OCI-LY3 (cell line): ENCODE results near the gene MBD3L2.

Source experiments
- EZH2phosphoT487 ChIP-seq: fragments of 200-600 bp; shearing (Covaris generic); IDR thresholded peaks from 2 replicates; pipeline ENCODE4 v1.6.1; 2018; ENCODE audit warnings: antibody characterized with exemption, mixed run types, low read depth
- TF ChIP-seq, protein P1 (sequence below): fragments of 200-600, 300-600 bp; sonication (generic); IDR thresholded peaks from 2 replicates; pipeline ENCODE4 v1.5.1; 2014; ENCODE audit warnings: antibody characterized with exemption, low read length, low read depth

DNA sequence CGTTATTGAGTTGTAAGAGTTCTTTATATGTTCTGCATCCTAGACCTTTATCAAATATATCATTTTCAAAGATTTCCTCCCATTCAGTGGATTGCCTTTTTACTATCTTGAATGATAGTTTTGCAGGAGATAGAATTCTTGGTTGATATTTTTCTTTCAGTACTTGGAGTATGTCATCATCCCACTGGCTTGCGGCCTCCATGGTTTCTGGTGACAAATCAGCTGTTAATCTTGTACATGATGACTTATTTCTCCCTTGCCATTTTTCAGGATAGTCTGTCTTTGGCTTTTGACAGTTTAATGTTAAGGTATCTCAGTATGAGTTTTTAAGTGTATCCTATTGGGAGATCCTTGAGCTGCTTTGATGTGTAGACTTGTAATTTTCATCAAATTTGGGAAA is 28.9 kb downstream of the MBD3L2 start:
- TF ChIP-seq, protein P1, sequence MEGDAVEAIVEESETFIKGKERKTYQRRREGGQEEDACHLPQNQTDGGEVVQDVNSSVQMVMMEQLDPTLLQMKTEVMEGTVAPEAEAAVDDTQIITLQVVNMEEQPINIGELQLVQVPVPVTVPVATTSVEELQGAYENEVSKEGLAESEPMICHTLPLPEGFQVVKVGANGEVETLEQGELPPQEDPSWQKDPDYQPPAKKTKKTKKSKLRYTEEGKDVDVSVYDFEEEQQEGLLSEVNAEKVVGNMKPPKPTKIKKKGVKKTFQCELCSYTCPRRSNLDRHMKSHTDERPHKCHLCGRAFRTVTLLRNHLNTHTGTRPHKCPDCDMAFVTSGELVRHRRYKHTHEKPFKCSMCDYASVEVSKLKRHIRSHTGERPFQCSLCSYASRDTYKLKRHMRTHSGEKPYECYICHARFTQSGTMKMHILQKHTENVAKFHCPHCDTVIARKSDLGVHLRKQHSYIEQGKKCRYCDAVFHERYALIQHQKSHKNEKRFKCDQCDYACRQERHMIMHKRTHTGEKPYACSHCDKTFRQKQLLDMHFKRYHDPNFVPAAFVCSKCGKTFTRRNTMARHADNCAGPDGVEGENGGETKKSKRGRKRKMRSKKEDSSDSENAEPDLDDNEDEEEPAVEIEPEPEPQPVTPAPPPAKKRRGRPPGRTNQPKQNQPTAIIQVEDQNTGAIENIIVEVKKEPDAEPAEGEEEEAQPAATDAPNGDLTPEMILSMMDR, result no peak
- no peak for TF ChIP-seq EZH2phosphoT487
